Lower lobe of right lung (tissue), 2 donors: ENCODE data around the gene TMCO4. TPM values are rescaled to one million over a fixed set of nuclear protein-coding genes. Genes with fewer than 3 reads are reported as not detected.

Experiments used
- ATAC-seq, 2 donors: fragments of 200-7000 bp; cut with Tn5 transposase; one replicate each; pipeline ENCODE4 v1.9.1; 2020 to 2022; ENCODE audit warnings: mild to moderate bottlenecking in 2 of 2, moderate library complexity in 2 of 2
- DNase-seq: peaks from one replicate; pipeline ENCODE4 v3.0.0-alpha.2; 2020
- H3K27ac ChIP-seq: fragments of 200-600 bp; one replicate; pipeline ENCODE4 v1.8.0; 2022
- H3K27me3 ChIP-seq: fragments of 200-600 bp; one replicate; pipeline ENCODE4 v1.8.0; 2022; ENCODE audit warnings: low read depth
- H3K36me3 ChIP-seq: fragments of 200-600 bp; one replicate; pipeline ENCODE4 v1.8.0; 2022; ENCODE audit warnings: mild to moderate bottlenecking
- H3K4me1 ChIP-seq: fragments of 200-600 bp; one replicate; pipeline ENCODE4 v1.8.0; 2022
- H3K4me3 ChIP-seq: fragments of 200-600 bp; one replicate; pipeline ENCODE4 v1.8.0; 2022; ENCODE audit warnings: mild to moderate bottlenecking
- H3K9me3 ChIP-seq: fragments of 200-600 bp; one replicate; pipeline ENCODE4 v1.8.0; 2022
- intact Hi-C: fragments of 100-400 bp; cut with DNase I; formaldehyde crosslinking; loops from one replicate; pipeline ENCODE4 v1.11.0; 2022
- total RNA-seq: library from RNA; stranded (reverse); fragmentation: NEBNext Ultra II Directional; extraction: Animal tissue kit (Norgen Biotek cat#: 25700); gene quantifications from one replicate; pipeline ENCODE4 v1.2.1, GENCODE V29; 2021
- TF ChIP-seq, protein P1 (sequence below): fragments of 200-600 bp; IDR thresholded peaks from one replicate; pipeline ENCODE4 v1.8.0; 2022; ENCODE audit warnings: antibody characterized with exemption, mild to moderate bottlenecking
- donor health status: DM: no; HTN: yes; CAD: no; lungs with severe emphysema.

The TMCO4 gene
- total RNA-seq, 1 donor from 2014 or later: 26.3 TPM

DNA sequence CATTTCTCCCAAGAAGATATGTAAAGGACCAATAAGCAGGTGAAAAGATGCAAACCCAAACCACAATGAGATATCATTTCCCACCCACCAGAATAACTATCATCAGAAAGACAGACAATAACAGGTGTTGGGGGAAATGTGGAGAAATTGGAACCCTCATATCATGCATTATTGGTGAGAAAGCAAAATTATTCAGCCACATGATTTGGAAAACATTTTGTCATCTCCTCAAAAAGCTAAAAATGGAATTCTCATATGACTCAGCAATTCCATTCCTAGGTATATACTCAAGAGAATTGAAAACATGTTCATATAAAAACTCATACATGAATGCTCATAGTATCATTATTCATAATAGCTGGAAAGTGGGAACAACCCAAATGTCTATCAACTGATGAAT is 40.5 kb upstream of the TMCO4 start:
- Histone ChIP-seq H3K27me3 (no peaks in the 10 kb centered on the region), H3K27ac (no peak overlapping the region), H3K4me1 (no peaks in the 10 kb centered on the region), H3K36me3 (no peaks in the 10 kb centered on the region), H3K9me3 (no peaks in the 10 kb centered on the region), H3K4me3 (no peak overlapping the region)
- intact Hi-C loops: no loop called here
- no peak for ATAC-seq
- DNase-seq: no peak
- TF ChIP-seq, protein P1, sequence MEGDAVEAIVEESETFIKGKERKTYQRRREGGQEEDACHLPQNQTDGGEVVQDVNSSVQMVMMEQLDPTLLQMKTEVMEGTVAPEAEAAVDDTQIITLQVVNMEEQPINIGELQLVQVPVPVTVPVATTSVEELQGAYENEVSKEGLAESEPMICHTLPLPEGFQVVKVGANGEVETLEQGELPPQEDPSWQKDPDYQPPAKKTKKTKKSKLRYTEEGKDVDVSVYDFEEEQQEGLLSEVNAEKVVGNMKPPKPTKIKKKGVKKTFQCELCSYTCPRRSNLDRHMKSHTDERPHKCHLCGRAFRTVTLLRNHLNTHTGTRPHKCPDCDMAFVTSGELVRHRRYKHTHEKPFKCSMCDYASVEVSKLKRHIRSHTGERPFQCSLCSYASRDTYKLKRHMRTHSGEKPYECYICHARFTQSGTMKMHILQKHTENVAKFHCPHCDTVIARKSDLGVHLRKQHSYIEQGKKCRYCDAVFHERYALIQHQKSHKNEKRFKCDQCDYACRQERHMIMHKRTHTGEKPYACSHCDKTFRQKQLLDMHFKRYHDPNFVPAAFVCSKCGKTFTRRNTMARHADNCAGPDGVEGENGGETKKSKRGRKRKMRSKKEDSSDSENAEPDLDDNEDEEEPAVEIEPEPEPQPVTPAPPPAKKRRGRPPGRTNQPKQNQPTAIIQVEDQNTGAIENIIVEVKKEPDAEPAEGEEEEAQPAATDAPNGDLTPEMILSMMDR: no peak

DNA sequence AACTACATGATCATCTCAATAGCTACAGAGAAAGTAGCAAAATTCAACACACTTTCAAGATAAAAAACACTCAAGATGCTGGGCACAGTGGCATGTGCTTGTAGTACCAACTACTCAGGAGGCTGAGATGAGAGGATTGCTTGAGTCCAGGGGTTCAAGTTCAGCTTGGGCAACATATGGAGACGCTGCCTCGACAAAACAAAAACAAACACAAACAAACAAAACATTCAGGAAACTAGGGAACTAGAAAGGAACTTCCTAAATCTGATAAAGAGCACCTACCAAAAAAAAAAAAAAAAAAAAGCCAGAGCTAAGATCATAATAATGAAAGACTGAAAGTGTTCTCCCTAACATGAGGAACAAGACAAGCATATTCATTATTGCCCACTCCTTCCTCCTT is 38.1 kb upstream of the TMCO4 start:
- no peak for DNase-seq
- TF ChIP-seq, protein P1: no peak
- no peak for ATAC-seq

DNA sequence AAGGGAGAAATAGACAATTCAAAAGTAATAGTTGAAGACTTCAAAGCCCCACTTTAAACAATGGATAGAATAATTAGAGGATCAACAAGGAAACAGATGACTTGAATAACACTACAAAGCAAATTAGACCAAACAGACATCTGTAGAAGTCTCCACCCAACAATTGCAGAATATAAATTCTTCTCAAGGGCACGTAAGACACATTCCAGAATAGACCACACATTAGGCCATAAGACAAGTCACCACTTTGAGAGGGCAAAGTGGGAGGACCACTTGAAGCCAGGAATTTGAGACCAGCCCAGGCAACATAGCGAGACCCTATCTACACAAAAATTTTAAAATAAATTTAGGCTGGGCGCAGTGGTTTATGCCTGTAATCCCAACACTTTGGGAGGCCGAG is 35.9 kb upstream of the TMCO4 start:
- Histone ChIP-seq H3K9me3 (no peaks in the 10 kb centered on the region), H3K36me3 (no peaks in the 10 kb centered on the region), H3K4me1 (no peaks in the 10 kb centered on the region), H3K27ac (no peak overlapping the region), H3K4me3 (no peak overlapping the region), H3K27me3 (peaks cover 13% of the 10 kb centered on the region)
- DNase-seq (no peak), ATAC-seq (no peak)
- TF ChIP-seq, protein P1: no peak
- intact Hi-C loops: no loop called here

More for the DNA sequence above, 38.1 kb upstream of the TMCO4 start:
- Histone ChIP-seq H3K36me3 (no peaks in the 10 kb centered on the region), H3K9me3 (no peaks in the 10 kb centered on the region), H3K4me3 (no peak overlapping the region), H3K4me1 (no peaks in the 10 kb centered on the region), H3K27ac (no peak overlapping the region), H3K27me3 (no peaks in the 10 kb centered on the region)
- intact Hi-C loops: no loop called here

DNA sequence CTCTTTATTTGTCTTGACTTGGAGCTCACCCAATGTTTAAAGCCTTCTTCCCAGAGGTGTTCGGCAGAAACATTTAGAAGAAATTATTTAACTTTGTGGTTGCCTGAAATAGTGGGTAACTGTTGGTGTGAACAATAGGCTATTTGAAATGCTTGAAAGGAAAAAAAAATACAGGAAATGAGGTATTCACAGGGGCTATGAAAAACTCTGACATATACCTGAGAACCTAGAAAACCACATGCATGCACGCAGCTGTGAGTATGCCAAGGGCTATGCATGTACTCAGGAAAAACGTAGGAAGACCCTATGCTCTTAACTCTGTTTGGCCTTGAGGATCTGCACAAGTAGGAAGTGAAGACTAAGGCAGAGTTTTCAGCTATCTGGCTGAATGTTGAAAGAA is 31.7 kb upstream of the TMCO4 start:
- Histone ChIP-seq H3K4me3 (no peak overlapping the region), H3K9me3 (no peaks in the 10 kb centered on the region), H3K27ac (no peak overlapping the region), H3K36me3 (no peaks in the 10 kb centered on the region), H3K4me1 (no peaks in the 10 kb centered on the region), H3K27me3 (peaks cover 14% of the 10 kb centered on the region)
- DNase-seq (no peak), ATAC-seq (no peak)
- TF ChIP-seq, protein P1: no peak
- intact Hi-C loops: no loop called here

DNA sequence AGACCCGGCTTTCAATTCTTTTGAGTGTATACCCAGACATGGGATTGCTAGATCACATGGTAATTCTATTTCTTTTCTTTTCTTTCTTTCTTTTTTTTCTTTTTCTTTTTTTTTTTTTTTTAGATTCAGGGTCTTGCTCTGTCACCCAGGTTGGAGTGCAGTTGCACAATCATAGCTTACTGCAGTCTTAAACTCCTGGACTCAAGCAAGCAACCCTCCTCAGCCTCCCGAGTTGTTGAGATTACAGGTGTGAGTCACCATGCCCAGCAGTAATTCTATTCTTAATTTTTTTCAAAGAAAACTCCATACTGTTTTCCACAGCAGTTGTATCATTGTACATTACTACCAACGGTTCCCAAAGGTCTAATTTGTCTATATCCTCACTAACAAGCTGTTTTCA is 28.8 kb upstream of the TMCO4 start:
- ATAC-seq (no peak), DNase-seq (no peak)
- H3K36me3 ChIP-seq: no peaks in the 10 kb centered on the region
- H3K27me3 ChIP-seq: peaks cover 18% of the 10 kb centered on the region
- TF ChIP-seq, protein P1: no peak
- intact Hi-C loops: no loop called here
- H3K4me1 ChIP-seq: no peaks in the 10 kb centered on the region
- no peak overlapping the region for H3K27ac ChIP-seq
- H3K9me3 ChIP-seq: no peaks in the 10 kb centered on the region
- no peak overlapping the region for H3K4me3 ChIP-seq

DNA sequence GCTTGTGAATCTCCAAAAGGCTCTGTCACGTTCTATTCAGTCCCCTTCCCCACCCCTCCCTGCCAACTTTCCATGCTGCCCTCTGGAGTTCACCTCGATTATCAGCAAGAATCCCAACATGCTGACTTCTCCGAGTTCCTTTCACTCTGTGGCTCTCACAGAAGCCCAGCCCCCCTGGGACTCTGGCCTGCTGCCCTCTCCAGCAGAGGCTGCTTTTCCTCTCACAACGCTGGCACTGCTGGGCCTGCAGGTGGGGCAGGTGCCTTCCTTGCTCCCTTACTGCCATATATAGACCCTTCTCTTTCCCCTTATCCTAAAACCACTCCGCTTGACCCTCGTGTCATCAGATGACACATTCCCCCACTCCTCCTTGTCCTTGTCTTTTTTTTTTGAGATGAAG is 25.6 kb upstream of the TMCO4 start:
- intact Hi-C loops: no loop called here
- ATAC-seq (no peak), DNase-seq (no peak)
- TF ChIP-seq, protein P1: no peak
- H3K4me1 ChIP-seq: no peaks in the 10 kb centered on the region
- H3K36me3 ChIP-seq: no peaks in the 10 kb centered on the region
- H3K9me3 ChIP-seq: no peaks in the 10 kb centered on the region
- no peak overlapping the region for H3K27ac ChIP-seq
- H3K4me3 ChIP-seq: no peak overlapping the region
- peaks cover 4% of the 10 kb centered on the region for H3K27me3 ChIP-seq
